BE2C (cell line): Measurements from ENCODE around the gene ZNF827.

Experiments
- DNase-seq: peaks from one replicate; pipeline ENCODE4 v3.0.0-alpha.2; 2020
- H3K27me3 ChIP-seq: fragments of 250-450 bp; sonication (Bioruptor Pico); 2 replicates; pipeline ENCODE4 v1.5.1; 2020; ENCODE audit warnings: mild to moderate bottlenecking
- H3K36me3 ChIP-seq: fragments of 250-450 bp; sonication (Bioruptor Pico); 2 replicates; pipeline ENCODE4 v1.5.1; 2020; ENCODE audit warnings: mild to moderate bottlenecking
- H3K4me1 ChIP-seq: fragments of 250-450 bp; sonication (Bioruptor Pico); 2 replicates; pipeline ENCODE4 v1.5.1; 2020
- H3K4me3 ChIP-seq: 2 replicates; pipeline ENCODE4 v1.5.1; 2011; ENCODE audit warnings: low read depth, low read length
- H3K9me3 ChIP-seq: fragments of 250-450 bp; sonication (Bioruptor Pico); 2 replicates; pipeline ENCODE4 v1.5.1; 2020
- CTCF ChIP-seq: IDR thresholded peaks from 2 replicates; pipeline ENCODE4 v1.5.1; 2012; ENCODE audit warnings: mild to moderate bottlenecking, low read depth, low read length

Gene ZNF827

GRCh38 chr4:145821766-145822165 lies 116.9 kb downstream of the ZNF827 start:
- no peak overlapping the region for H3K4me3 ChIP-seq
- H3K36me3 ChIP-seq: peaks cover under 1% of the 10 kb centered on the region; the same call in 1 of the 2 replicates
- H3K4me1 ChIP-seq: peaks cover 13% of the 10 kb centered on the region
- no peak for DNase-seq
- TF ChIP-seq CTCF: no peak
- no peaks in the 10 kb centered on the region for H3K27me3 ChIP-seq
- H3K9me3 ChIP-seq: no peaks in the 10 kb centered on the region

- Histone ChIP-seq H3K27me3 (no peaks in the 10 kb centered on the region), H3K36me3 (no peaks in the 10 kb centered on the region; the same call in 1 of the 2 replicates), H3K9me3 (no peaks in the 10 kb centered on the region), H3K4me3 (no peak overlapping the region), H3K4me1 (peaks cover 13% of the 10 kb centered on the region)
- TF ChIP-seq CTCF: no peak
- no peak for DNase-seq
Observed at GRCh38 chr4:145820407-145820806, 118.2 kb downstream of the ZNF827 start.

GRCh38 chr4:145819853-145820181 lies 118.8 kb downstream of the ZNF827 start:
- Histone ChIP-seq H3K4me1 (peaks cover 8% of the 10 kb centered on the region), H3K9me3 (no peaks in the 10 kb centered on the region), H3K4me3 (no peak overlapping the region), H3K36me3 (peaks cover 3% of the 10 kb centered on the region), H3K27me3 (no peaks in the 10 kb centered on the region)
- DNase-seq: no peak
- TF ChIP-seq CTCF: no peak

DNA sequence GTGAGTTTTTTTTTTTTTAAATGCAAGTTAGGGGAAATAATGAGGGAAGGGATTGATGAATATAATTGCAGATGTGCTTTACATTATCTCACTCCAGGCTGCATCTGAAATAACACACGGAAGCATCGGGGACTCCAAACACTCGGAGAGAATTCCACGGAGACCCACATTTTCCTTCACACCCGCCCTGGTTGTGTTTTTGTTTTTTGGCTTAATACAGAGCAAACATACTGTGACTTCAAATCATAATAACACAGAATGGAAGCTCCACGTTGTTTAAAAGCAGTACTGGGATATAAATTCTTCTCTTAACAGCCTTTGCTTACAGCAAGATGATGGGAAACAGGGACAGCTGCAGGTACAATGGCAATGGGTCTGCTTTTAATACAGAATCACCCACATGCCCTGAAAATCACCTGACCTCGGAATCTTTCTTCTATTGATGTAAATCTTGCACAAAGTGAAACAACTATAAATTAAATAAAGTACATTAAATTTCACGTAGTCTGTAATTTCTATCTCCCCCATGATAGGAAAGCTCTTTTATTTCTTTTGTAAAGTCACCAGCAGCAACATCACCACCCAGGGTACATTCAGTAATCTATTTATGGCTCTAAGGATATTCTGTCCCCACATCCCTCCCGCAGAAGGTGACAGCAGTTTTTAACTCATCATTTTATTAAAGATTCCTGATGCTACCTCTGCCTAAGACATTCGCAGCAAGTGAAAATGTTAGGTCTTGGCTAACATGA lies 119.3 kb downstream of the ZNF827 start:
- TF ChIP-seq CTCF: no peak
- peaks cover 5% of the 10 kb centered on the region for H3K4me1 ChIP-seq
- DNase-seq: no peak
- no peaks in the 10 kb centered on the region for H3K27me3 ChIP-seq
- no peak overlapping the region for H3K4me3 ChIP-seq
- no peaks in the 10 kb centered on the region for H3K9me3 ChIP-seq
- H3K36me3 ChIP-seq: peaks cover 3% of the 10 kb centered on the region

DNA sequence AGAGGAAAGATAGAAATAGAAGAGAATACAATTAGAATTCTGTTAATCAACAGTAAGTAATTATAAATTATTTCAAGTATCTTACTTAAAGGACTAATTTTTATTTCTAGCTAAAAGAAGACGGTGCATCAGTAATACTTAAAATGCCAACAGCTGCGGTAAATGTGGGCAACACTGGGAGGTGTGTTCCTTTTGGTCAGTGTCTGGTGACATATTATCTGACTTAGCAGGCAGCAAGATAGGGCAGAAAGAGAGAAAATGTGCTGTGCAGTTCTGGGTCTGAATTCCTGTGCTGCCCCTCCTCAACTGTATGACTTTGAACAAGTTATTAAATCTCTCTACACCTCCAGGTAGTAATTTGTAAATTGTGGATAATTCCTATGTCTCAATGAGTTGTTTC lies 120.6 kb downstream of the ZNF827 start:
- Histone ChIP-seq H3K36me3 (peaks cover 3% of the 10 kb centered on the region), H3K4me1 (peaks cover 5% of the 10 kb centered on the region; the same call in 1 of the 2 replicates), H3K4me3 (no peak overlapping the region), H3K27me3 (no peaks in the 10 kb centered on the region), H3K9me3 (no peaks in the 10 kb centered on the region)
- no peak for DNase-seq
- no peak for TF ChIP-seq CTCF

DNA sequence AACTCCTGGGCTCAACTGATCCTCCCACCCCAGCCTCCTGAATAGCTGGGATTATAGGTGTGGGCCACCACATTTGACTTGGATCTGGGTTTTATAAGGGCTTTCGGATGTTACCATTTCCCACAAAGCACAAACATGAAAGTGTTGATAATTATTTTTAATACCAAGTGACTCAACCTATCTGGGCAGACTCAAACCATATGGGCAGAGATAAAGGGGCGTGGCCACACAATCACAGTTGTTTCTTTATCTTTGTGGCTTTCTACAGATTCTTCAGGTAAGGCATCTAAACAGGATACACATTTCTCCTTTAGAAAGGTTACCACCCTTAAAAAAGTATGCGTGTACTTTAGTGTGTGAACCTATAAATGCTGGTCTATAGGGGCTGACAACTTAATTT lies 122.5 kb downstream of the ZNF827 start:
- no peaks in the 10 kb centered on the region for H3K27me3 ChIP-seq
- no peak for DNase-seq
- no peak overlapping the region for H3K4me3 ChIP-seq
- H3K4me1 ChIP-seq: peaks cover 5% of the 10 kb centered on the region; the same call in 1 of the 2 replicates
- peaks cover 3% of the 10 kb centered on the region for H3K36me3 ChIP-seq
- no peak for TF ChIP-seq CTCF
- no peaks in the 10 kb centered on the region for H3K9me3 ChIP-seq
